GM12892 (cell line): ENCODE measurements around the gene LMO4.

Experiments
- DNase-seq: peaks from one replicate; pipeline ENCODE4 v3.0.0; 2011; ENCODE audit not compliant: insufficient read length
- FAIRE-seq: peaks from 2 replicates; lab custom pipeline; 2011; peaks lifted over from hg19 to GRCh38; lab: Jason Lieb, UNC
- POLR2A ChIP-seq: IDR thresholded peaks from 2 replicates; pipeline ENCODE4 v1.6.1; 2011; ENCODE audit warnings: low read depth, low read length, control low read depth
- POLR2AphosphoS5 ChIP-seq: IDR thresholded peaks from 2 replicates; pipeline ENCODE4 v1.6.1; 2011; ENCODE audit warnings: low read depth, low read length, control low read depth
- TAF1 ChIP-seq: IDR thresholded peaks from 2 replicates; pipeline ENCODE4 v1.6.1; 2011; ENCODE audit warnings: low read depth, mild to moderate bottlenecking, control low read depth, low read length, borderline replicate concordance

The LMO4 gene

DNA sequence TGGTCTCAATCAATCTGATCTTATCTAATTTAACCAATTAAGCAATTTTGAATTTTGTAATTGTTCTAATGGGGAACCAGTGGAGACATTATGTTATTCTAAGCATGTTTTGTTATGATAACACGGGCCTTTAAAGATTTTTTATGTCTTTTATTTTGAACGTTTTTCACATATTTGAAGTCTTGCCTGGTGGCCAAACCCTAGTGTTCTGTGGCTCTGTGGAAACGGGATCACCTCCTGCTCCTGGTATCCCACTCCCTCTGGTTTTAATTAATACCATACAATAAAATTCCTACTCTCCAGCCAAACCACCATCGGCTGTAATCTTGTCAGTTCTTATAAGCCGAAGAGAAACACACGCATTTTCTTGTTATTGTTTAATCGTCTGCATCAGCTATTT, 22.9 kb upstream of the LMO4 start:
- DNase-seq (no peak), FAIRE-seq (no peak)
- TF ChIP-seq POLR2AphosphoS5 (no peak), POLR2A (no peak), TAF1 (no peak)

DNA sequence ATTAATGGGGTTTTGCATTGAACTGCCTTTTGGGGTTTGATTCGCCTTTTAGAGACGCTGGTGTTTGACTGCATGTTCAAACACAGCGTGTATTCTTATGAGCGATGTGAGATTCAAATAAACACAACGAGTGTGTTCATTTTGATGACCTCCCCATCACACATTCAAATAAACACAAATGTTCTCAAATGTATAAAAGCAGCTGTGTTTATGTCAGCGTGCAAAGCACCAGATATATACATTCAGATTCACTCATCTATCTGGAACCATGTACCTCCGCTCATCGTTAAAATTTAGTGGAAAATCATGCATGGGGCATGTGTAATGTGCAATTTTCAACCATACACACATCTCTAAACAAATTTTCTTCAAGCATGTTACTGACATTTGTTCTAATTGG, 21.4 kb upstream of the LMO4 start:
- TF ChIP-seq TAF1 (no peak), POLR2A (no peak), POLR2AphosphoS5 (no peak)
- no peak for FAIRE-seq

DNA sequence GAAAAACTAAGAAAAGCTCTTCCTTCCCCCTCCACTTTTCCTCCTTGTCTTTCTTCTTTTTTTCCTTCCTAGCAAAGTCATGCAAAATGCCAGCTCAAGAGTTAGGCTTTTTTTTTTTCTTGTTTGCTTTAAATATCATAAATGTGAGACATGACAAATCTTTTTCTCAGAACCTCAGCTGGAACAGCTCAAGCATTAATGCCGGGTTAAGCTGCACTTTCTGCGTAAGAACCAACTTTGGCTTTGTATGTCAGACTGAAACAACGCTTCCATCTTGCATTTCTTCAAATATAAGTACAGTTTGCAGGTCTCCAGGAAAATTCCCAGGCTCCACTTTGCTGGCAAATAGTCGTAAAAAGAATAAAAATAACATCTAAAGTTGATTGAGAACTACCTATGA, 20.7 kb upstream of the LMO4 start:
- TF ChIP-seq POLR2AphosphoS5 (no peak), POLR2A (no peak), TAF1 (no peak)
- DNase-seq (no peak), FAIRE-seq (no peak)

More for the DNA sequence above, 21.4 kb upstream of the LMO4 start:
- DNase-seq = no peak

DNA sequence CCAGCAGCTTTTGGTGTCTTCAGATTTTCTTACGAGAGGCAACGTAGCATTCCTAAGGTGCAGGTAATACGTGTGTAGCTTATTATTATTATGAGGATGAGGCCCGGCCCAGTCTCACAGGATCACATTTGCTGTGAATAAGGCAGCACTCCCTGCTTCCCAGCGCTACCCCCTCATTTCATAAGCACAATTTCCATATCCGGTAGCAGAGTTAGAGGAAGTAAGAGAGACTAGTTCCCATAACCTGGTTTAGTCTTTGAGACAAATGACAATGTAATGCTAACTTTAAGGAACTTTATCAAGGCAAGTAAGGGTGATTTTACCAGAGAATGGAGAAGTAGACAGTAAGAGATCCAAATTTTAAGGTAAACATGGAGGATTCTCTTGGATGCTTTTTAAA, 14.6 kb upstream of the LMO4 start:
- TF ChIP-seq POLR2A = no peak
- no peak for TF ChIP-seq TAF1
- TF ChIP-seq POLR2AphosphoS5 = no peak
- FAIRE-seq (no peak), DNase-seq (no peak)

DNA sequence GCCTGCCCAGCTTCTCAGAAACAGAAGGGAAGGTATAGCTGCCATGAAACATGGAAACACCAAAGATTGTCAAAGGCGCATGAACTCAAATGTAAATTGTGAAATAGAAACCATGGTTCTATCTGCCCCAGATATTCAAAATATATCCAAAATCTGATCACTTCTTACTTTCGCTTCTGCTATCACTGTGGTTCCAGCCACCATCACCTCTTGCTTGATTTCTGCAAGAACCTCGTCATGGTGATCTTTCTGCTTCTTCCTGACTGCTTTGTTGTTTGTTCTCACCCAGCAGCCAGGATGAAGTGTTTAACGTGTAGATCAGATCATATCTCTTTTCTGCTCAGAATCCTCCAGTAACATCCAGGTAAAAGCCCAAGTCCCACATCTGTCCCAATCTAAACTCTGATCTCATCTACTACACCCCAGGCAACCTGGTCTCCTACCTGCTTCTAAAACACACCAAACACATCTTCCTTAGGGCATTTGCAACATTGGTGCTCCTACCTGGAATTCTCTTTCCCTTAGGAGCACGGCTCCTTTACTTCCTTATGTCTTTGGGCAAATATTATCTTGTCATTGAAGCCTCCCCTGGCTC, 10.5 kb upstream of the LMO4 start:
- TF ChIP-seq POLR2A (no peak), TAF1 (no peak), POLR2AphosphoS5 (no peak)
- peak; percentile 68 for FAIRE-seq
- no peak for DNase-seq

DNA sequence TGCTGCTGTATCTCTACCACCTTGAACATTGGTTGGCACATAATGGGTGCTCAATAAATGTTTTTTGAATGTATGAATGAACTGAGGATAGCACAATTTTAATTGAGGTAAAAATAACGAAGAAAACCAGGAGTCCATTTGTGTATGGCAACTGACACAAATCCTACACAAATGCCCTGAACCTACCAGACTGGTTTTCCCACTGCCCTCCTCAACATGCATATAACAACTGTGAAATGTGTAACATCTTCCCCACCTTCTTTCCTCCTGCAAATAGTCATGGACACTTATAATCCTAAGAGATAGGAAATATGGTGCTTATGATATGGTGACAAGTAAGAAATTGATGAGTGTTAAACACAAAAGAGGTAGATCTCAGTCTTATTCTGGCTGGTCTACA, 9.9 kb upstream of the LMO4 start:
- TF ChIP-seq TAF1 (no peak), POLR2A (no peak), POLR2AphosphoS5 (no peak)
- no peak for FAIRE-seq
- DNase-seq = no peak

DNA sequence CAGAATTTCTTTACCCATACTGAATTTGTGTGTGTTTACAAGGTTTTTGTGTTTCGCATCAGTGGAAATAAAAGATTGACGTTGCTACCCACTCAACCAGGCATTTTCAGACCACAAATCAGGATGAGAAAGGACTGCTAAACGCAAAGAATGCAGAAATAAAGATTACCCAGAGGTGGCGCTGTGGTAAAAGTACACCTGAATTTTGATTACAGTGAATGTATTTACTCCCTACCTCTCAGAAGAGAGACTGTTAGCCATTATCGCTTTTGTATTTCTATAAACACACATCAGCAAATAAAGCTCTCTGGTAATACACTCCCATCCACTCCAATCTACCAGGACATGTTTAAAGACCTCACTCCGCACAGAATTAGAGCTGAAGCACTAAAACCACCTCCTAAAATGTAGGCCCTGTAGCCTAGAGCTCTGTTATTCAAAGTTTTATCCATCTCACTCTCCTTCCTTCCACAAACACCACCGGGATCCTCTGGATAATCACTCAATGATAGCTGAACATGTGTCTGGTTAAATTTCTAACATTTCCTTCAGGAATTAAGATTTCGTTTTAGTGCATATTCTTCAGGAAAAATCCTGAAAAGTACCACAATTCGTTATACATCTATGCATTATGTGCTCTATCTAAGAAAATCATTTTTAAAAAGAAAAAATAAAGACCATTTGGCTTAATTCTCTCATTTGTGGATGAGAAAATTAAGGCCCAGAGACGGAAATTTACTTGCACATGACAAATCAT, 2.5 kb upstream of the LMO4 start:
- DNase-seq (no peak), FAIRE-seq (peak; percentile 92)
- no peak for TF ChIP-seq TAF1
- no peak for TF ChIP-seq POLR2AphosphoS5
- no peak for TF ChIP-seq POLR2A

DNA sequence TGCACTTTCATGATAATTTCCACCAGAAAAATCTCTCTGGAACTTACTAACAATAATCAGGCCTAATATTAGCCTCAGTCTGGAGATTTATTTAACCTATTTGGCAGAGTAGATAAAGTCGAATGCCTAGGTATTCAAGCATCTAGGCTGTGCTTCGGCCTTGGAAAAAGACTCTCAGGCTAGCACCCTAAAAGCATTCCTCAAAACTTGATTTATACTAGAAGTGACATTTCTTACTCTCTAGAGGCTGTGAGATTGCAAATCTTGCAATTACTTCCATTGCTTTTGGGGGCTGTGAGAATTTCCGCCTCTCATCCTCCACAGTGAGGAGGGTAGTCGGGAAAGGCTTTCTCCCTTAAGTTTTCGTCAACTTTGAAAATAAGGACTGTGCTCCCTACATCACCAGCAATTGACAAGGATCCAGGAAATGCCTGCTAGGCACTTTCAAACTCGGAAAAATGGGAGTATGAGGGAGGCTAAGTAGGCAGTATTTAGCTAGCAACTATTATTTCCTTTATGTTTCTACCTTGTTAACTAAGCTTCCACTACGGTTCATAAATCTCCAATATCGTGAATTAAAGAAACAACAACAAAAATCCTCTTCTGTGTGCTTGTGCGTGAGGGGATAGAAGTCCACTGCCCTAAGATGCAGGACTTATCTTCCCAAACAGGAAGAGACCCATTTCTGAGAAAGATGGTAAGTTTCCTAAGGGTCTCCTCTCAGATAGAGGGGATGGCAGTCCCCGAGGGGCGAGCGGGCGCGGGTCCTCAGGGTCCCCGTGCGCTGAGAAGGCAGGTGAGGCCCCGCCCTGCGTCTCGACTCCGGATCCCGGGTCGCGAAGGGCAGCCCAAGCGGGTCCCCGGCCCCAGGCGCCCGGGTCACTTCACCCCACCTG, 1.1 kb upstream of the LMO4 start:
- FAIRE-seq (no peak), DNase-seq (no peak)
- TF ChIP-seq TAF1 = no peak

DNA sequence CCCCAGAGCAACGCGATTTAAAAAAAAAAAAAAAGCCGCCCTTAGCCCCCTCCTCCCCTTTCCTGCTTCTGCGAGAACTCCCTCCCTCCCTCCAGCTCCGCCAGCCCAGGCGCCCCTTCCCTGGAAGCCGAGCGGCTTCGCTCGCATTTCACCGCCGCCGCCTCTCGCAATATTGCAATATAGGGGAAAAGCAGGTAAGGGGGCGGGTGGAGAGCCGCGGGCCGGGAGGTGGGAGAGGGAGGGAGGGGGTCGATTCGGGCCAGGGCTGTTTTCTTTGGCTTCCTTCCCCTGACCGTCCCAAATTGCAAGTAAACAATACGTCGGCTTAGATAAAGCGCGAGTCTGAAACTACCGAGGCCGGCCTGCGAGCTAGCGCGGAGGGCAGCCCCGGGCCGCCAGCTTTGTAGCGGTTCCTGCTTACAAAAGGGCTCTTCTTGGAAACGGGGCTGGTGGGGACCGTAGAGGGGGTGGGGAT, 408 bp downstream of the LMO4 start:
- DNase-seq (peak; percentile 29), FAIRE-seq (peak; percentile 36)
- no peak for TF ChIP-seq POLR2A

DNA sequence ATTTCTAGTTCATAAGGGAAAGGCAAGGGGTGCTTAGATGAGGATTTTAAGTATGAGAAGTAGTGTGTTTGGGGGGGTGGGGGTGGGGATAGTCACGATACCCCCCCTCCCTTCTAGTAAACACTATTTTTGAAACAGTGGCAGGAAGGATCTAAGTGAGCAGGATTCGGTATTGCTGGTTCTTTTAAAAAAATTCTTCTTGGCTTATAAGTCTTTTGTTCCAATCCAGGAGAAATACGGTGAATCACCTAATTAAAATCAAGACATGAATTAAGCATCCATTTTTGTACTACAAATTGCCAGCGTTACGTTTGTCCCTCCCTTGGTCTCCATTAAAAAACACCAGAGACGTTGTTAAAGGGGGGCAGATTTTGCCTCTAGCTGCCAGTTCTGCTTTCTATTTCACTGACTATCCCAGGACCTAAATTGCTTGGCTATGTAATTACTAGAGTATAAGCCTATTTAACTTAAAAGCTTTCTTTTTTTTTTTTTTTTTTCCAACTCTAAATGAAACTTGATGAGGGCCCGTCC, 911 bp downstream of the LMO4 start:
- DNase-seq (no peak), FAIRE-seq (no peak)
- TF ChIP-seq POLR2A (no peak), TAF1 (no peak), POLR2AphosphoS5 (no peak)
